NCI-H1417 (cell line): ENCODE measurements around the gene RGS3.

Experiments used
- DNase-seq, 3 experiments: peaks; one replicate each; lab custom pipeline; 2025; lab: John Stamatoyannopoulos, UW

RGS3 gene

DNA sequence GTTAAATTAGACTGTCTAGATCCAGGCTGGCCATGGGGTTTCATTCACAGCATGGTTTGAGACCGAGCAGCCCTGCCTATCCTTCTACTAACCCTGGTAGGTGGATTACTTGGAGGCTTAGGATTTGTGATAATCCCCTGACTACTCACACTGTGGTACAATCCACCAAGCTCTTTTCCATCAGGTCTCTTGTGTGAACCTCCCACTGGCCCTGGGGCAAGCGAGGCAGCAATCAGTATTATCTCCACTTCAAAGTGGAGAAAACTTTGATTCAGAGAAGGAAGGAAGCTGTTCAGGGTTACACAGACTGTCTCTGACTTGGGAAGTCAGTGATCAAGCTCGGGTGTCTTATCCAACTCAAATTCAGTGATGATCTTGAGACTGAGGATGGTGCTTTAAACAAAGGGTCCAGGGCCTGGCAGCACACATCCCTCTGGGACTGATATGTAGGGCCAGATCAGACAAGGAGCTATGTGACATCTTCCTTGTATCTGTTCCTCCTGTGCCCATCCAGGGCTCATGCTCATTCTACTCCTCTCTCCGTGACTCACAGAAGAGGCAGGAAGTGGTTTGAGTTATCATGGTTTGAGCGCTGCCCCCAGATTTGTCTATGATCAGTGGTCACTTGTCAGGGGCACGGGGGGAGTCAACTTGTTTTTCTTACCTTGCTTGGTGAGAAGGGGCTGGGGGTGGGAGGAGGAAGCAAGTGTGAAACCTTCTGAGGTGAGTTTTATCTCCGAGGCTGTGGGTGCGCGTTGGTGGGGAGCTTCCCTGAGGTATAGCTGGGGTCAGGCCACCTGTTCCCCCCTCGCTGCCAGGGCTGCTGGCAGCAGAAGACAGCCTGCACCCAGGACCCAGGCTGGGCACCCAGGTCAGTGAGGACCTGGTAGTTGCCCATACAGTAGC, 48.6 kb downstream of the RGS3 start:
- DNase-seq: no peak

DNA sequence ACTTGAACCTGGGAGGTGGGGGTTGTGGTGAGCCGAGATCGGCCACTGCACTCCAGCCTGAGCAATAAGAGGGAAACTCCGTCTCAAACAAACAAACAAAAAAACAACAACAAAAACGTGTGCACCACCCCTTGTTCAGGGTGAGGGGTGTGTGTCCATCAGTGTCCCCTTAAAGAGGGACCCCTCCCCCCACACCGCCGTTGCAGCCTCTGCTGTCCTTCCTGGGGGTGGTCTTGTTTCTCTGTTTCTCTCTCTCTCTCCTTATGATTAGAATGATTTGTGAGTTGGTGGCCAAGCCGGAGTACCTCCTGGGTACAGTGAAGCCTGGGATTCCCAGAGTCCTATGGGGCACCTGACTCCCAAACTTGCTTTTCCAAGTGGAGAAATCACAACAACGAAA, 49.6 kb downstream of the RGS3 start:
- DNase-seq: no peak

DNA sequence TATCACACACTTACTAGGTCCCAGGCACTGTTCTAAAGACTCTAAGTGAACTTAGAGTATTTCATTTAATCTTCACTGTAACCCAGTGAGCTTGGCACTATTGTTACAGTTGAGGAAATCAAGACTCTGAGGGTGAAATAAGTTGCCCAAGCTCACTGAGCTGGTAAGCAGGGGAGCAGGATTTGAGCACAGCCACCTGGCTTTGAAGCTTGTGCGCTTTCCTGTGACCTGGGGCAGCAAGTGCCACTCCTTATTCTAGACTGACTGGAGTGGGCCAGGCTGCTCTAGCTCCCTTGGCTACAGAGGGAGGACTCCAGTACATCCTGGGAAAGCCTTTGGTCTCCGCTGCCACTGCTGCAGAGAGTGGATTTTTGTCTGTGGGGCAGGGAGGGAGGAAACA, 50.0 kb downstream of the RGS3 start:
- DNase-seq: no peak

DNA sequence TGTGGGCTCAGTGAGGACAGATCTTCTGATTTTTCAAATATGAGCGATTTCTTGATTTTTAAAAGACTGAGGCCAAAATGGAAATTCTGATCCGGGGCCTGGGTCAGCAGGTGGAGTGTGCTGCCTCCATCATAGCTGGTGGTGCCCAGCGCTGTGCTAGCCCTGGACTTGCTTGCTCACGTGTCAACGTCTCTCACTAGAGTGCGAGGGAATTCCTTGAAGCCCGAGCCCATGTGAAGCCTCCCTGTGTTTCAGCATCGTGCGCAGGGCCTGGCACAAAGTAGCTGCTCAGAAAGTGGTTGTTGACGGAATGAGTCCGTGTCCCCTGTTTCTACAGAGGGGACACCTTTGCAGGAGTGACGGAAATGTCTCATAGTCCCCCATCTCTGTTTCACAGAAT, 50.5 kb downstream of the RGS3 start:
- no peak for DNase-seq

DNA sequence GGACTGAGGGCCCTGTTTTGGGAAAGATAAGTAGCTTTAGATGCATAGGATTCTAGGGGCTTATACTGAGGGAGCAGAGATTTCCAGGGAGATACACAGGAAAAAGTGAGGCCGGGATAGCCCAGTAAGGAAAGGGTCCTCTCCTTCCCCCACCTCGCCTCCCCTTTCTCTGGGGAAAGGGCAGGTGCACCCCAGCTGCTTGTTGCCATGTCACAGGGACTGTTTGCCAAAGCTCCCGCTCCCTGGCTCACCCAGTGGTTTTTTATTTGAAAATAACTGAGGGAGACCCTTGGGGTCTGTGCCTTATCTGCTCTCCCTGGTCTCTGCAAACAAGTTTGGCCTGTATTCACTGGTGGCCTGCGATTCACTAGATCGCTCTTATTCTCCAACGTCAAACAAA, 51.2 kb downstream of the RGS3 start:
- no peak for DNase-seq

DNA sequence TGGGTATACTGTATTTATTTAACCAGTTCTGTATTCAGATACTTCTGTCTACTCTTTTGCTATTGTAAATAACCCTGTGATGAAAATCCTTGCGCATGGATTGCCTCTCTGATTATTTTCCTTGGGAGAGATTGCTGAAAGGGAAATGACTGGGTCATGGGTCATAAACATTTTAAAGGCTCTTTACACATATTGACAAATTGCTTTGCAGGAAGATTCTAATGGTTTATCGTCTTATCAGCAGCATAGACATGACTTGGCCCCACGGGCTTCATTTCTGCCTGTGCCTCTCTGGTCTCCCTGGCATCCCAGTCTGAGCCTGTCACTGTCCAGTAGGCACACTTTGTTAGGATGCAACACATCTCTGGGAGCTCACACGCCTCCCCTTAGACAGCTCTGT, 52.3 kb downstream of the RGS3 start:
- no peak for DNase-seq

DNA sequence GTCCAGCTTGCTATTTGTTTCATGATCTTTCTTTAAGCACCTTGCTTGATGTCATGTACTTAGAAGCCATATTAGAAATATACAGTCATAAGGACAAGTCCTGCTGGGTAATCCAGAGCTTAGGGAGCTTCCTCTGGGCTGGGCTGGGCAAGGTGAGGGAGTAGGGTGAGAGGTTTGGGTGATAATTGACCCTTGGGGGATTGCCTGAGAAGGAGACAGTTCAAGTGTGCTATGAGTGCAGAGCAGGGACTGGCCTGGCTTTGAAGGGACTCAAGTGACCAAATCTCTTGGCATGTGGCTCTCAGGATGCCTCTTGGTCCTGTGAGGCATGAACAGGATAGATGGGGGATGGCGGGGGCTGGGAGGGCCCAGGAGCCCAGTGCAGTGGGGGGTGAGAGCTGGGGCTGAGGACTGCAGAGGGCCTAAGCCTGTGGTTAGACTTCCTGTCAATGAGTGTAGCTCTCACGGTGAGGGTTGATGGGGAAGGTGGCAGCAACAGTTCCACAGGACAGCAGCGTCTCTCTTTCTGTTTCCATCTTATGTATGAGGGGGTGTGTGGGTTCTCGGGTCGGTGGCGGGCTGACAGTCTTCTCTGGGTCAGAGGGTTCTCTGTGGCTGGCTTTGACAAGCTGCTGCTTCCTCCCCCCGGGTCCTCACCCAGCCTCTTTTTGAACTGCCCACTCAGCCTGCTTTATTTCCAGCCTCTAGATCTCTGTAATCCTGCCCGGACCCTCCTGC, 53.5 kb downstream of the RGS3 start:
- no peak for DNase-seq

DNA sequence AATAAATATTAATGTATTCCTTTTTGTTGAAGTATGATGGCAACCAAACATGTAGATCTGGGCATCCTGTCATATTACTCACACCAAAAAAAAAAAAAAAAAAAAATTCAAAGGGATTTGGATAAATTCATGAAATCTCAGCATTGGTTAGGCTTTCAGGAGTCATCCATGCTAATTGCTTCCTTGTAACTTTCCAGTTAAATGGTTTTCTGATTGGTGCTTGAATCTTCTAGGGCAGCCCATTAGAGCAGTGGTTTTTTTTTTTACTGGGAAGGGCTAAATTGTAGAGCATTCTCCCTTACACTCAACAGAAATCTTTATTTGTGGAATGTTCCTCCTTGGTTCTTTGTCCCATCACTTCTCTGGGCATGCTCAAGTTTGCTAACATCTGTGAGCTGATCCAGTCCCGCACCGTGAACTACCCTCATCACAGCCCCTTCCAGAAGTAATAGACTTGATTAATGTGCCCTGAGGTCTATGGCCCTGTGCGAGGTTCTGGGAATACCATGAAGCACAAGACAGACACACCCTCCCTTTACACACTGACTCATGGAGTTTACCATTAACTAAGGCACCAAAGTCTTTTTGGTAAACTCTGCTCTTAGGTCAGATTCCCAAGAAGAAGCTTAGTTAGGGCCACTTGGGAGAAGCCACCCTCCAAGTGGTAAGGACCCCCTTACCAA, 56.0 kb downstream of the RGS3 start:
- DNase-seq: no peak

DNA sequence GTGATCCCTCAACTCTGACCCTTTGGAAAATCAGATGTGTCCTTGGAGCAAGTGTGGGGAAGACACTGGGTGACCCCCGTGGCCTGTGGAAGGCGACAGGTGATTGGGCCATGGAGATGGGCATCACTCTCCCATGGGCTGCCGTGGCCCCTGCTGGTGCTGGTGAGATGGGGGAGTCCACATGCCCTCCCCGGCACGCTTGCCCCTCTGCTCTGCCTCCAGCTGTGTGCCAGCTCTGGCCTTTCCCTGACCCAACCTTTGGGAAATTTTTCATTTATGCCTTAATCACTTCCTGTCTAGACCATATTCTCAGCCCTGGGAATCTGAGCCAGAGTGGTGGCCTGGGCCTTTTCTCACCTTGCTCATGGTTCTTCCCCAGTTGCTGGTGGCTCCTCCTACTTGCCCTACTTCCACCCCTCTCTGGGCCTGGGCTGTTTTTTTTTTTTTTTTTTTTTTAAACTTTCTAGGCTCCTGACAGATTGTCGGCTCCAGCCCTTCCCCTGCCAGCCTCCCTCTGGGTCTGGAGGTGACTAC, 56.6 kb downstream of the RGS3 start:
- no peak for DNase-seq

DNA sequence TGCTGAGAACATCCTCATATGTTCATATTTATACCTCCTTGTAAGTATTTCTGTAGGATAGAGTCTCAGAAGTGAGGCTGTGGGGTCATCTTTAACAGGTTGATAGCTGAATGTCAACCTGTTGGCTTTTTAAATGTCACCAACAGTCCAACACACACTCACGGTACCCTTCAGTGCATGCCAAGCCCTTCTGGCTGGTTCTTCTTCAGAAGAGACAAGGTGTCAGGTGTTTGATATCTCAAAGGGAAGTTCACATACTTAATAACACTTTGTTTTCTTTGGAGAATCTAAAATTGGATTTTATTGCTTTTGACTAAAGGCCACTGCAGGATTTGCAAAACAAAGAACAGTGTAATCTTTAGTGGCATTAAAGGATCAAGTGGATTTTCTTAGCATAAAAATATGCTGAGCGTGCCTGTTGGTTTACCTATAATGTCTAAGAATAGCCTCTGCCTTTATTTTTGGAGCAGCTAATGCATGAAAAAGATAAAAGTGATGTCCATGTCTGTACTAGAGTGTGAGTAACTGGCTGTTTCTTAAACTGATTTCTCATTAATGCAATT, 58.2 kb downstream of the RGS3 start:
- no peak for DNase-seq

DNA sequence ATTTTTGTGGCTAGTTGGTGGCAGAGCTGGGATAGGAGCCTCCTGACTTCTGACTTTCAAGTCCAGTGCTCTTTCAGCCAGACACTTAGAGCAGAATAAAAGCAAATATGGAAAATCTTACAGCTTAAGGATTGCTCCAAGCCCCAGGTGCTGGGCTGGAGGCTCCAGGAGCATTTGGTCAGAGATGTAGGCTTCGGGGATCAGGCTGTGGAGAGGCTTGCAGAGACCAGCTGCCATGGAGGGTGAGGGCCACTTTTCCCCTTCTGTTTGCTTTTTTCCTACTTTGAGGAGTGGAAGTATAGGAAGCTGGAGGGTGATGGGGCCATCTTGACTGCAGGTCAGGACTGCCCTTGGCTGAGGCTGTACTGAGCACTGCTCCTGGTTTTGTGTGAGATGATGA, 58.9 kb downstream of the RGS3 start:
- DNase-seq: no peak

DNA sequence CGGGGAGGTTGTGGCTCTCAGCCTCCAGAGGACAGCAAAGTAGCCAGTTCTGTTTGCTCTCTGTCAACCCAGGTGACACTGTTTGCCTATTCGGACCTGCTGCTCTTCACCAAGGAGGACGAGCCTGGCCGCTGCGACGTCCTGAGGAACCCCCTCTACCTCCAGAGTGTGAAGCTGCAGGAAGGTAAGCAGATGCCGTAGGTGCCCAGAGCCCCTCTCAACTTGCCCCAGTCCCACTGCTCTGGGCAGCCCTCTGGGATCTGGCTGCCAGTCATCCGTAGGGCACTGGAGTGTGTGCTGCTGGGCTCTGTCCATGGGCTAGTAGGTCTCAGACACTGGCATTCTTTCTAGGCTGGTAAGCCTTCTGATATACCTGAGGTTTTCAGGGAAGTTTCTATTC, 59.3 kb downstream of the RGS3 start:
- DNase-seq: no peak

DNA sequence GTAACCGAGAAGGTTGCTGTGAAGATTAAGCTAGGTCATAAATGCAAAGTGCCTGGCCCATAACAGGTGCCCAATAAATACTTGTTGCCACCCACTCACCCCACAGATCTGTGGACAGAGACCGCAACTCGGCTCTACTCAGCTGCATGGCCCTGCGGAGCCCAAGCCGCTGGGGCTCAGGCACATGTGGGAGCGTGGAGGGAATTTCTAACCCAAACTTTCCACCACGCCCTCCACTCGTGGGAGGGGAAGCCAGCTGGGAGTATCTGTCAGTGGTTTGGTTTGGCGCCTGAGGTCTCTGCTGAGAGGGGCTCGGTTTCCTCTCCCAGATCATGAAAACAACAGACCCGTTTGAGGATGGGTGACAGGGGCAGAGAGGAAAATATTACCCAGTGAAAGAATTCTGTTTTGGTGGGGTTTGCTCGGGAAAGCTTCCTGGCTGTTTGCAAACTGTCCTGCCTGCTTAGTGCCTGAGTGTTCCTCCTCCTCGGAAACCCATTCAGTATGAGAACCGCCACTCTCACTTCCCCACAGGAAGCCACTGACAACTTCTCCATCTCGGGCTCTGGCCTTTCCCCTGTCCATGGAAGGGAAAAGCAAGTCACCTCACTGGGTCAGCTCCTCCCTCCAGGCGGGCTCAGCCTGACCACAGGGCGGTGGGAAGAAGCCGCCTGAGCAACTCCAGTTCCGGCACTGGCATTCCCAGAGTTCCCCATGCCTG, 60.1 kb downstream of the RGS3 start:
- no peak for DNase-seq

DNA sequence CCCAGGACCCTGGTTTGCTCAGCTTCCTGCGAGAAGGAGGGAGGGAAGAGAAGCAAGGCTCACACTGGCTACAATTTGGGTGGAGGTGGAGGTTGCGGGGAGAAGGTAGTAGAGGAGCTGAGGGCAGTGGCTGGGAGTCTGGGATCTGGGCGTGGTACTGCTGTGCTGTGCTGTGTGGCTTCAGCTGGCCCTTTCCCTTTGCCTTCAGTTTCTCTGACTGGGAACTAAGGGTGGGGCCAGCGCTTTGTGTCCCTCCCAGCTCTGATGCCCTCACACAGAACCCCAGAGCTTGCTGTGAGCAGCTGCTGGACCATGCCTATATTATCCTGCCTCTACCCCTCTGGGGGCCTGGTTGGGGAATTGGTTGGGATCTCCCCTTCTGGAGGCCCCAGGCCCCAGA, 60.9 kb downstream of the RGS3 start:
- DNase-seq: no peak

DNA sequence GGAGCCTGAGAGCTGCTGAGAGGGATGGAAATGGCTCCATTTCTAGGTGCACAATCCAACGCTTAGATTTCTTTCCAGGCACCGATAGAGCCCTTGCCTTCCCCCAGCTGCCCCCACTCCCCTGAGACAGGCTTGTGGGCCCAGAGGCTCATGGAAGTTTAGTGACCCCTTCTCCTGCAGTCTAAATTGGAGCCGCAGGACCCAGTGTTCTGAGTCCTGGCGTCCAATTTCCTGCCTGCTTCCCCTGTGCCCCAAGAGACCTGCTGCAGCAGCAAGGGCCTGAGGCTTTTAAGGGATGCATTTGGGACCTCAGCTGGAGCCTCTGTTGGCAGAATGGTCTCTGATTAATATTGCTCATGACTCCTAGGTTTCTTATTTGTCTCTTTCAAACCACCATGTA, 61.7 kb downstream of the RGS3 start:
- no peak for DNase-seq

DNA sequence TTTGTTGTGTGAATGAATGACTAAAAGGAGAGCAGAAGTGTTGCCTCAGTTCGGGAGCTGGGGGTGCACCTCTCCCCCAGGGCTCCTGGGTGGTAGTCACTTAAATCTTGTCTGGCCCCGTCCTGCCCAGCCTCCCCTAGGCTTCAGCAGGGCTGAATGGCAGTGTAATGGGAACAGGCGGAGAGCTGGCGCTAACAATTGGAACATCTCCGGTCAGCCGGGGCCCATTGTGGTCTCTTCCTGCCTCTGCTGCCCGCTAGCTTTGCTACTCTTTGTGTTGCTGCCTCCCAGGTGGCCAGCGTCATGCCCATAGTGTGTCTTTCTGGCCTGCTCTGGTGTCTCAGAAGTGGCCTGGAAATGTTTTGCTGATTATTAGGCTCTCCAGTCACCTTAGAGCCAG, 62.3 kb downstream of the RGS3 start:
- DNase-seq: no peak

DNA sequence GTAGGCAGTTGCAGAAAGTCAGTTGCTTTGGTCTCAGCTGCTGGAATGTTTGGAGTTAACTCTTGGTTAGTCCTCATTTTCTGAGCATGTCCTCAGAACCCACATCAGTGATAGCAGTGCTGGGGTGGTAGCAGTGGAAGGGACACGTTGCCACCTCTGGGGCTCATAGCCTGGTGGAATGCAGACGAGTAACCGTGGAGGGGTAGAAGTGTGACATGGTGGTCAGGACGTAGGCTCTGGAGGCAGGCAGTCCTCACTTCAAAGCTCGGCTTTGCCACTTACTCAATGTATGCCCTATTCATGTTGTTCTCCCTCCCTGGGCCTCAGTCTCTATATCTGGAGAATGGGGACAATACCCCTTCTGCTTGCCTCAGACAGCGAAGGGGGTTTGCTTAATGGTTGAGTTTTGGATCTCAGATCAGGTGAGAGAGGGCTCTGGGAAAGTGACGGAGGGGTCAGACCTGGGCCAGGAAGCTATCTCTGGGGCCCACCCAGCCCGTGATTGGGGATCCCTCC, 62.8 kb downstream of the RGS3 start:
- DNase-seq: no peak

DNA sequence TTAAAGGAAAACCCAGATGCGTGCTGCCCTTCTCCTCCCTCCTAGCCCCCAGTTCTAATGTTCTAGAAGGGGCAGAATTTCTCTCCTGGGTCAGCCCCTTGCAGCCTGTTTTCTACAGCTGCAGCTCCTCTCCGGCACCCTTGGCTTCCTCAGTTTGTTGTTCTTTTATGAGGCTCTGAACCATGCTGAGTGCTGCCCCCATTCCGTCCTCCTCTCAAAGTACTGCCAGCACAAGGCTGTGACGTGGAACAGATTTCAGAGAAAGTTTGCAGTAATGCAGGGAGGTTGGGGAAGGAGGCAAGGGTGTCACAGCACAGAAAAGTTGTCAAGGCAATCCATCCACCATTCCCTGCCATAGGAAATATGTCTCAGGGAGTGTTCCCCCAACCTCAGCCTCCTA, 63.3 kb downstream of the RGS3 start:
- no peak for DNase-seq

DNA sequence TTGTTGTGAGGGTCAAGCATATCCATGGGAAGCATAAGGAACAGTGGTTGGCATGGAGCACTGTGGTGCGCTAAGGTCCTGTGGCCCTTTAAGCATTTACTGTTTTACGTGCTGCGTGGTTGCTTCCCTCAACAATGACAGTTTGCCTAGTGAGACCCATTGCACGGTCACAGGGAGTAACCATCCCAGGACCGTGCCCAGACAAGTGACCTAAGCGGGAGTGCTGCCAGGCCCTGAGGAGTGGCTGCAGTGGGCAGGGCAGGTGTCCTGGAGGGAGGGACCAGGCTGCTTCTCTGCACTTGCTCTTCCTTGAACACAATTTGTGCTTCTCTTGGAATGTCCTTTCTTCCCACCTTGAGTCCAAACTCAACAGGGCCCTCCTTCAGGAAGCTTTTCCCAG, 64.6 kb downstream of the RGS3 start:
- DNase-seq: no peak

DNA sequence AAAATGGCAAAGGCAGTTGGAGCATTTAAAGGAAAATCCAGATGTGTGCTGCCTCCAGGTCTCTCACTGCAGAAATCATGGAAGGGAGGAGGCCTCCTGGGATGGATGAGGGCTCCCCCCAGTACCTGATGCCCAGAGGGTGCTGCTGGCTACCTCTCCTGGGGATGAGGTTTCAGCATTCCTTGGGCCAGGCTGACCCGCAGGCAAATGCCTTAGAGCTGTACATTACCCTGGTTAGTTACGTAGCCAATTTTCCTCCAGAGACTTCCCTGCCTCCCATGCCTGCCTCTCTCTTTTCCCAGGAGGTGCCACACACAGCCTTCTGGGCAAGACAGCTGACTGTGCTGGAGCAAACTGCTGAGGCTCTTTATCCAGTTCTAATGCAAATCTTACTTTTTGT, 65.3 kb downstream of the RGS3 start:
- DNase-seq: no peak

DNA sequence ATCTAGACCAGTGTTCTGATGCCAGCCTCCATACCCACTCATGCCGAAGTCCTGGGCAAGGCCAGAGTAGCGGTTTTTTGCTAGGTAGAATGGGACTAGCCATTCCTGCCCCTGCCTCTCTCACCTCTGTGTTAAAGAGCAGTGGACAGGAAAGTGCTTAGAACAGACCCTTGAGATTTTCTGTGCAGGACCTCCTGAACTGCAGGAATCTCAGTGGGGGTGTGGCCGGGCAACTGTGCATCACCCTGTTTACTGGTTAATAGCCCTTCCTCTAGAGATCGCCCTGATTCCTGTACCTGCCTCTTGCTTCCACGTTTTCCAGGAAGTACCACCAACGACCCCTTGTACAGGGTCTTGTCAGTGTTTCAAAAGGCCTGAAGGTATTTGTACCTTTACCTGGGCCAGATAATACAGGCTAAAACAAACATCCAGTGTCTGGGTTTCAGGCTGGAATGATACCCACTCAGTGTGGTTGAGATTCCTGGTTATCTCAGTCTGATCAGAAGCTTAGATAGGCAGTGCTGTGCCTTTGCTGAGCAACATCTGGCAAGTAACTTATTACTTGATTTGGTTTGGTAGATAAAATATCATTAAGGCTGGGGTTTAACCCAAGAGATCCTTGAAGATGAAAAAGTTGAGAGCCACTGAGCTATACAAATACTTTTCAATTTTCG, 65.9 kb downstream of the RGS3 start:
- DNase-seq: no peak
